Measurements from ENCODE around the gene PP2D1. TPM values are rescaled to one million over a fixed set of nuclear protein-coding genes. Genes with fewer than 3 reads are reported as not detected.

The PP2D1 gene
- polyA plus RNA-seq, 1 of the 3 experiments (the other 2 are of a cell fraction): not detected

Small RNA genes lying within 50 kb of the gene (small RNA-seq; reads per million reads assigned to genes)
- gene RNU4-85P (0 reads per million in 7 experiments), gene RPL39P18 (0 reads per million in 7 experiments)

Other genes with a start within 250 kb of the PP2D1 start
- 0.50 and 0.58 TPM in 2 replicates for gene EFHB, start 78.0 kb downstream of the PP2D1 start, polyA plus RNA-seq (2012; rRNA removed)
- 26.9 and 31.0 TPM in 2 replicates for gene RAB5A, start 65.2 kb downstream of the PP2D1 start, polyA plus RNA-seq (2012; rRNA removed)
- 2.1 and 2.8 TPM in 2 replicates for gene KAT2B, start 28.2 kb upstream of the PP2D1 start, polyA plus RNA-seq (2012; rRNA removed)
- gene SGO1, start 173.9 kb upstream of the PP2D1 start, polyA plus RNA-seq (2012; rRNA removed): 1.6 and 2.2 TPM in 2 replicates